SK-N-SH (cell line): Measurements from ENCODE around the gene NME9. TPM values are rescaled to one million over a fixed set of nuclear protein-coding genes. Genes with fewer than 3 reads are reported as not detected.

Experiments
- CTCF ChIA-PET: fragments of 300-600, 350-600 bp; formaldehyde crosslinking; extraction: SDS; loops from one replicate; lab custom pipeline; 2021; lab: Yijun Ruan, JAX
- POLR2A ChIA-PET: fragments of 350-600 bp; sonication (Branson Sonifier 250); formaldehyde crosslinking; extraction: SDS; loops from one replicate; lab custom pipeline; 2020; ENCODE audit warnings: antibody characterized with exemption, inconsistent platforms; lab: Yijun Ruan, JAX
- DNase-seq: peaks from one replicate; pipeline ENCODE4 v3.0.0; 2012
- H2AFZ ChIP-seq: fragments of 200-600 bp; sonication (generic); 2 replicates; pipeline ENCODE4 v1.8.1; 2016; ENCODE audit warnings: antibody characterized with exemption, mild to moderate bottlenecking, low read depth
- H3F3A ChIP-seq: fragments of 200-600 bp; sonication (generic); replicated peaks from 2 replicates; pipeline ENCODE3; 2016; ENCODE audit warnings: antibody characterized with exemption, mild to moderate bottlenecking; ENCODE audit not compliant: insufficient read depth
- H3K27ac ChIP-seq, 2 experiments: fragments of 200-500 bp in 1 of 2; fragments of 200-600 bp in 1 of 2; sonication (Bioruptor generic) in 1 of 2; sonication (generic), shearing (Covaris generic) in 1 of 2; 2 replicates each; pipeline versions ENCODE4 v1.5.1 to v1.6.1; 2014 to 2016; ENCODE audit warnings: low read depth in 2 of 2, inconsistent platforms in 1 of 2, low read length in 1 of 2, mild to moderate bottlenecking in 1 of 2, mixed read lengths in 1 of 2
- H3K27me3 ChIP-seq: fragments of 200-600 bp; sonication (generic), shearing (Covaris generic); 2 replicates; pipeline ENCODE4 v1.6.1; 2016; ENCODE audit warnings: mixed run types; ENCODE audit not compliant: insufficient read depth
- H3K36me3 ChIP-seq, 2 experiments: fragments of 200-500 bp in 1 of 2; fragments of 200-600 bp in 1 of 2; sonication (Bioruptor generic) in 1 of 2; sonication (generic) in 1 of 2; replicated peaks in 1 of 2; 2 replicates each; pipeline versions ENCODE3 to v1.5.1; 2014 to 2016; ENCODE audit warnings: low read length in 1 of 2, mild to moderate bottlenecking in 1 of 2; ENCODE audit not compliant: insufficient read depth in 2 of 2, control insufficient read depth in 1 of 2
- H3K4me1 ChIP-seq, 2 experiments: fragments of 200-500 bp in 1 of 2; fragments of 200-600 bp in 1 of 2; sonication (Bioruptor generic) in 1 of 2; sonication (generic), shearing (Covaris generic) in 1 of 2; 2 replicates each; pipeline versions ENCODE4 v1.5.1 to v1.6.1; 2014 to 2016; ENCODE audit warnings: low read depth in 1 of 2, low read length in 1 of 2, mixed run types in 1 of 2; ENCODE audit not compliant: insufficient read depth in 2 of 2, control insufficient read depth in 1 of 2
- H3K4me2 ChIP-seq: fragments of 200-600 bp; sonication (generic), shearing (Covaris generic); 2 replicates; pipeline ENCODE4 v1.6.1; 2017; ENCODE audit warnings: mixed run types
- H3K4me3 ChIP-seq, 2 experiments: fragments of 200-500 bp in 1 of 2; fragments of 200-600 bp in 1 of 2; sonication (Bioruptor generic) in 1 of 2; sonication (generic), shearing (Covaris generic) in 1 of 2; 2 replicates each; pipeline versions ENCODE4 v1.5.1 to v1.8.1; 2014 to 2016; ENCODE audit warnings: low read depth in 2 of 2, inconsistent platforms in 1 of 2, low read length in 1 of 2, mild to moderate bottlenecking in 1 of 2, mixed read lengths in 1 of 2, moderate library complexity in 1 of 2
- H3K79me2 ChIP-seq: fragments of 200-600 bp; sonication (generic); 2 replicates; pipeline ENCODE4 v1.8.1; 2017; ENCODE audit warnings: mild to moderate bottlenecking; ENCODE audit not compliant: insufficient read depth
- H3K9ac ChIP-seq: fragments of 200-600 bp; sonication (generic); 2 replicates; pipeline ENCODE4 v1.6.1; 2017; ENCODE audit warnings: mixed run types
- H3K9me2 ChIP-seq: fragments of 200-600 bp; sonication (generic); 2 replicates; pipeline ENCODE4 v1.6.1; 2017; ENCODE audit warnings: mixed run types
- H3K9me3 ChIP-seq: fragments of 200-600 bp; sonication (generic); 2 replicates; pipeline ENCODE4 v1.6.1; 2017; ENCODE audit warnings: mixed run types, mild to moderate bottlenecking, moderate library complexity
- H4K20me1 ChIP-seq: fragments of 200-600 bp; sonication (generic); 2 replicates; pipeline ENCODE4 v1.6.1; 2017; ENCODE audit warnings: mild to moderate bottlenecking, mixed run types; ENCODE audit not compliant: insufficient read depth
- CTCF ChIP-seq: fragments of 200-600 bp; sonication (generic); IDR thresholded peaks from 2 replicates; pipeline ENCODE4 v1.6.1; 2017; ENCODE audit warnings: antibody characterized with exemption, mild to moderate bottlenecking, moderate library complexity
- EZH2phosphoT487 ChIP-seq: fragments of 200-600 bp; sonication (generic); IDR thresholded peaks from 2 replicates; pipeline ENCODE4 v1.6.1; 2017; ENCODE audit warnings: low read depth, mixed run types, mild to moderate bottlenecking, antibody characterized with exemption, moderate library complexity, borderline replicate concordance
- JUND ChIP-seq: IDR thresholded peaks from 2 replicates; pipeline ENCODE4 v1.4.0; 2012
- MEF2A ChIP-seq: IDR thresholded peaks from 2 replicates; pipeline ENCODE4 v1.4.0; 2012; ENCODE audit warnings: low read depth, borderline replicate concordance
- NRF1 ChIP-seq: IDR thresholded peaks from 2 replicates; pipeline ENCODE4 v1.6.1; 2012; ENCODE audit warnings: low read depth, mild to moderate bottlenecking, low read length
- RAD21 ChIP-seq: IDR thresholded peaks from 2 replicates; pipeline ENCODE4 v1.6.1; 2012; ENCODE audit warnings: mild to moderate bottlenecking, low read length
- RXRA ChIP-seq: IDR thresholded peaks from 2 replicates; pipeline ENCODE4 v1.4.0; 2012; ENCODE audit warnings: low read depth, mild to moderate bottlenecking, borderline replicate concordance
- SMC3 ChIP-seq: IDR thresholded peaks from 2 replicates; pipeline ENCODE4 v1.6.1; 2012; ENCODE audit warnings: low read depth, low read length, improper control_type of control experiment
- TEAD4 ChIP-seq: IDR thresholded peaks from 2 replicates; pipeline ENCODE4 v1.4.0; 2012; ENCODE audit warnings: mild to moderate bottlenecking, borderline replicate concordance; ENCODE audit not compliant: insufficient read depth
- USF1 ChIP-seq: IDR thresholded peaks from 2 replicates; pipeline ENCODE4 v1.4.0; 2012; ENCODE audit warnings: low read depth, borderline replicate concordance
- WGBS: methylation state at CpG from one replicate; pipeline ENCODE4 v1.1.6; 2017; ENCODE audit warnings: low lambda C conversion rate; 5-methylcytosine and 5-hydroxymethylcytosine counted together
- polyA plus RNA-seq, 3 experiments: library from polyadenylated mRNA; depleted of rRNA; stranded (reverse); fragments of >200 nt; gene quantifications; 2 replicates each; pipeline ENCODE4 v1.2.3, GENCODE V29; 2012
- TF ChIP-seq, protein P1 (sequence below): IDR thresholded peaks from 2 replicates; pipeline ENCODE4; 2012
- TF ChIP-seq, protein P2 (sequence below): IDR thresholded peaks from 2 replicates; pipeline ENCODE4 v1.4.0; 2012; ENCODE audit warnings: low read depth, borderline replicate concordance

The NME9 gene
- polyA plus RNA-seq, 1 of the 3 experiments (the other 2 are of a cell fraction): 0.43 TPM

GRCh38 chr3:138340511-138340910 lies 10.9 kb upstream of the NME9 start (continued):
- TF ChIP-seq TEAD4: no peak
- TF ChIP-seq NRF1: no peak
- TF ChIP-seq, all 33 proteins: peak for 0

GRCh38 chr3:138338811-138339210 lies 9.2 kb upstream of the NME9 start:
- no peaks in the 10 kb centered on the region for H3K79me2 ChIP-seq
- no peak overlapping the region for H3K4me2 ChIP-seq
- no peak overlapping the region for H3K9ac ChIP-seq
- H4K20me1 ChIP-seq: no peaks in the 10 kb centered on the region
- TF ChIP-seq USF1: no peak
- no peak for TF ChIP-seq EZH2phosphoT487
- TF ChIP-seq MEF2A: no peak
- TF ChIP-seq, protein P1, sequence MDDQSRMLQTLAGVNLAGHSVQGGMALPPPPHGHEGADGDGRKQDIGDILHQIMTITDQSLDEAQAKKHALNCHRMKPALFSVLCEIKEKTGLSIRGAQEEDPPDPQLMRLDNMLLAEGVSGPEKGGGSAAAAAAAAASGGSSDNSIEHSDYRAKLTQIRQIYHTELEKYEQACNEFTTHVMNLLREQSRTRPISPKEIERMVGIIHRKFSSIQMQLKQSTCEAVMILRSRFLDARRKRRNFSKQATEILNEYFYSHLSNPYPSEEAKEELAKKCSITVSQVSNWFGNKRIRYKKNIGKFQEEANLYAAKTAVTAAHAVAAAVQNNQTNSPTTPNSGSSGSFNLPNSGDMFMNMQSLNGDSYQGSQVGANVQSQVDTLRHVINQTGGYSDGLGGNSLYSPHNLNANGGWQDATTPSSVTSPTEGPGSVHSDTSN: no peak
- TF ChIP-seq JUND: no peak
- TF ChIP-seq SMC3: no peak
- TF ChIP-seq RXRA: no peak
- TF ChIP-seq RAD21: no peak
- TF ChIP-seq, protein P2, sequence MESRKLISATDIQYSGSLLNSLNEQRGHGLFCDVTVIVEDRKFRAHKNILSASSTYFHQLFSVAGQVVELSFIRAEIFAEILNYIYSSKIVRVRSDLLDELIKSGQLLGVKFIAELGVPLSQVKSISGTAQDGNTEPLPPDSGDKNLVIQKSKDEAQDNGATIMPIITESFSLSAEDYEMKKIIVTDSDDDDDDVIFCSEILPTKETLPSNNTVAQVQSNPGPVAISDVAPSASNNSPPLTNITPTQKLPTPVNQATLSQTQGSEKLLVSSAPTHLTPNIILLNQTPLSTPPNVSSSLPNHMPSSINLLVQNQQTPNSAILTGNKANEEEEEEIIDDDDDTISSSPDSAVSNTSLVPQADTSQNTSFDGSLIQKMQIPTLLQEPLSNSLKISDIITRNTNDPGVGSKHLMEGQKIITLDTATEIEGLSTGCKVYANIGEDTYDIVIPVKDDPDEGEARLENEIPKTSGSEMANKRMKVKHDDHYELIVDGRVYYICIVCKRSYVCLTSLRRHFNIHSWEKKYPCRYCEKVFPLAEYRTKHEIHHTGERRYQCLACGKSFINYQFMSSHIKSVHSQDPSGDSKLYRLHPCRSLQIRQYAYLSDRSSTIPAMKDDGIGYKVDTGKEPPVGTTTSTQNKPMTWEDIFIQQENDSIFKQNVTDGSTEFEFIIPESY: no peak
- TF ChIP-seq CTCF: no peak
- no peak for TF ChIP-seq TEAD4
- DNase-seq: no peak
- no peak overlapping the region for H3K4me3 ChIP-seq
- CTCF ChIA-PET: interaction anchor here (0.9 to 2.1 kb wide), 2 partner anchors 9 to 22 kb away, joined by 4 to 9 read pairs; partner anchors contain the start of gene MRAS
- no peaks in the 10 kb centered on the region for H3K4me1 ChIP-seq
- no peaks in the 10 kb centered on the region for H3K27me3 ChIP-seq
- H3K9me3 ChIP-seq: no peaks in the 10 kb centered on the region
- H2AFZ ChIP-seq: no peak overlapping the region
- no peaks in the 10 kb centered on the region for H3F3A ChIP-seq
- H3K36me3 ChIP-seq: no peaks in the 10 kb centered on the region
- WGBS: 80% methylated on average over 3 of the region's 5 CpGs
- H3K9me2 ChIP-seq: no peaks in the 10 kb centered on the region
- POLR2A ChIA-PET: no interaction called here
- H3K27ac ChIP-seq: no peak overlapping the region
